Tibial nerve (tissue), 4 donors: ENCODE results near the gene RNPEPL1. TPM values are rescaled to one million over a fixed set of nuclear protein-coding genes. Genes with fewer than 3 reads are reported as not detected.
A peak's percentile ranks its signal among the peaks of the same experiment; 100 is the strongest.

ENCODE experiments used
- DNase-seq, 2 donors: peaks; one replicate each; pipeline ENCODE4 v3.0.0-alpha.2; 2019; ENCODE audit warnings: low spot score in 2 of 2
- H3K27ac ChIP-seq, 4 donors: fragments of 200-600 bp; sonication (generic) in 3 of 4; one replicate each; pipeline ENCODE4 v1.5.1; 2017 to 2019; ENCODE audit warnings: mild to moderate bottlenecking in 1 of 4
- H3K27me3 ChIP-seq, 2 donors: fragments of 200-600 bp; sonication (generic) in 1 of 2; one replicate each; pipeline versions ENCODE4 v1.5.1 to v1.6.0; 2017 to 2019
- H3K36me3 ChIP-seq, 3 donors: fragments of 200-600 bp; sonication (generic); one replicate each; pipeline ENCODE4 v1.5.1; 2018 to 2019
- H3K4me1 ChIP-seq, 4 donors: fragments of 200-600 bp; sonication (generic) in 3 of 4; one replicate each; pipeline ENCODE4 v1.5.1; 2017 to 2019
- H3K4me3 ChIP-seq, 4 donors: fragments of 200-600 bp; sonication (generic) in 3 of 4; one replicate each; pipeline ENCODE4 v1.5.1; 2017 to 2019; ENCODE audit warnings: mild to moderate bottlenecking in 1 of 4, moderate library complexity in 1 of 4
- H3K9me3 ChIP-seq, 4 donors: fragments of 200-600 bp; sonication (generic) in 3 of 4; one replicate each; pipeline ENCODE4 v1.5.1; 2017 to 2019
- CTCF ChIP-seq, 5 experiments: fragments of 200-600 bp in 3 of 5; fragments of 450-650 bp in 2 of 5; sonication (generic) in 3 of 5; IDR thresholded peaks; one replicate each; pipeline ENCODE4 v1.5.1; 2016 to 2019; ENCODE audit warnings: antibody characterized with exemption in 5 of 5, mild to moderate bottlenecking in 3 of 5, moderate library complexity in 2 of 5
- EP300 ChIP-seq, 2 donors: sonication (generic); formaldehyde crosslinking; IDR thresholded peaks; one replicate each; pipeline ENCODE4 v1.6.1; 2017; ENCODE audit warnings: antibody characterized with exemption in 2 of 2, mild to moderate bottlenecking in 1 of 2
- POLR2A ChIP-seq, 2 donors: fragments of 450-650 bp; IDR thresholded peaks; one replicate each; pipeline ENCODE4 v1.6.1; 2017; ENCODE audit warnings: antibody characterized with exemption in 2 of 2, mild to moderate bottlenecking in 2 of 2, moderate library complexity in 2 of 2
- WGBS, 2 donors: methylation state at CpG; one replicate each; pipeline ENCODE4 v1.1.5; 2018; 5-methylcytosine and 5-hydroxymethylcytosine counted together
- total RNA-seq, 4 donors: library from RNA; depleted of rRNA; stranded (reverse); fragments of >200 nt; gene quantifications; one replicate each; pipeline ENCODE4 v1.1.0, GENCODE V29; 2016

The RNPEPL1 gene
- total RNA-seq, 4 donors from 2014 or later: 55.3 to 90.6 (median 64.0) TPM

- H3K4me3 ChIP-seq: no peak overlapping the region
- H3K36me3 ChIP-seq: peaks cover 0 to 100% (median 11%) of the 10 kb centered on the region in 3 donors
- 78 to 80% methylated on average over 19 to 34 of the region's 34 CpGs for WGBS, 2 donors
- H3K27ac ChIP-seq: no peak overlapping the region
- DNase-seq: peak in 1 of 2 donors; percentile 9
- H3K4me1 ChIP-seq: peaks cover 0 to 17% (median 0%) of the 10 kb centered on the region in 4 donors
- TF ChIP-seq EP300 (IDR thresholded peaks at IDR 0.05) (no peak), CTCF (IDR thresholded peaks at IDR 0.05) (no peak), POLR2A (IDR thresholded peaks at IDR 0.05) (no peak)
- no peaks in the 10 kb centered on the region for H3K27me3 ChIP-seq
- H3K9me3 ChIP-seq: no peaks in the 10 kb centered on the region
Measured at GRCh38 chr2:240594511-240595380, 26.5 kb downstream of the RNPEPL1 start.

- TF ChIP-seq POLR2A (IDR thresholded peaks at IDR 0.05) (no peak), CTCF (IDR thresholded peaks at IDR 0.05) (peak in 1 of 5 experiments; percentile 9)
- 63 to 65% methylated on average over 14 to 18 of the region's 18 CpGs for WGBS, 2 donors
- H3K4me1 ChIP-seq: peaks cover 0 to 10% (median 0%) of the 10 kb centered on the region in 4 donors
- H3K27me3 ChIP-seq: no peaks in the 10 kb centered on the region
- H3K36me3 ChIP-seq: peaks cover 0 to 100% (median 11%) of the 10 kb centered on the region in 3 donors
- H3K4me3 ChIP-seq: no peak overlapping the region
- DNase-seq: peak in 1 of 2 donors; percentile 7
- no peak overlapping the region for H3K27ac ChIP-seq
- H3K9me3 ChIP-seq: no peaks in the 10 kb centered on the region
Measured at GRCh38 chr2:240595381-240596079, 27.2 kb downstream of the RNPEPL1 start.

- no peaks in the 10 kb centered on the region for H3K27me3 ChIP-seq
- no peaks in the 10 kb centered on the region for H3K9me3 ChIP-seq
- peaks cover 0 to 10% (median 0%) of the 10 kb centered on the region in 4 donors for H3K4me1 ChIP-seq
- WGBS, 2 donors: 87 to 92% methylated on average over 10 to 15 of the region's 17 CpGs
- no peak overlapping the region for H3K27ac ChIP-seq
- no peak overlapping the region for H3K4me3 ChIP-seq
- TF ChIP-seq POLR2A (IDR thresholded peaks at IDR 0.05) (no peak), CTCF (IDR thresholded peaks at IDR 0.05) (no peak), EP300 (IDR thresholded peaks at IDR 0.05) (no peak)
- H3K36me3 ChIP-seq: peaks cover 0 to 100% (median 11%) of the 10 kb centered on the region in 3 donors
- DNase-seq: peak in 1 of 2 donors; percentile 5
Measured at GRCh38 chr2:240596080-240596460, 27.8 kb downstream of the RNPEPL1 start.

- Histone ChIP-seq H3K36me3 (peaks cover 0 to 100% (median 11%) of the 10 kb centered on the region in 3 donors), H3K4me3 (no peak overlapping the region), H3K9me3 (no peaks in the 10 kb centered on the region), H3K27me3 (no peaks in the 10 kb centered on the region), H3K27ac (no peak overlapping the region), H3K4me1 (peaks cover 0 to 7% (median 0%) of the 10 kb centered on the region in 4 donors)
- TF ChIP-seq EP300 (IDR thresholded peaks at IDR 0.05) (no peak), CTCF (IDR thresholded peaks at IDR 0.05) (no peak)
- peak in 1 of 2 donors; percentile 8 for DNase-seq
- 80 to 91% methylated on average over 17 to 21 of the region's 23 CpGs for WGBS, 2 donors
Measured at GRCh38 chr2:240596491-240596931, 28.2 kb downstream of the RNPEPL1 start.

GRCh38 chr2:240597054-240597418 is 28.8 kb downstream of the RNPEPL1 start:
- peaks cover 0 to 100% (median 11%) of the 10 kb centered on the region in 3 donors for H3K36me3 ChIP-seq
- 86 to 89% methylated on average over 10 of the region's 10 CpGs for WGBS, 2 donors
- H3K27ac ChIP-seq: no peak overlapping the region

More at GRCh38 chr2:240597054-240597418, 28.8 kb downstream of the RNPEPL1 start:
- Histone ChIP-seq H3K27me3 (no peaks in the 10 kb centered on the region), H3K4me3 (no peak overlapping the region), H3K9me3 (no peaks in the 10 kb centered on the region), H3K4me1 (peaks cover 0 to 5% (median 0%) of the 10 kb centered on the region in 4 donors)
- no peak for DNase-seq
- TF ChIP-seq EP300 (IDR thresholded peaks at IDR 0.05): no peak
- TF ChIP-seq POLR2A (IDR thresholded peaks at IDR 0.05): no peak
